GM23338 (cell line): Measurements from ENCODE around the gene CEACAM5.

Source experiments
- CTCF ChIP-seq, 2 experiments: fragments of 200-600 bp in 1 of 2; sonication (generic) in 1 of 2; conservative IDR thresholded peaks; 2 replicates each; pipeline versions ENCODE4 v1.5.1 to v1.6.1; 2016 to 2017; ENCODE audit warnings: antibody characterized with exemption in 2 of 2, low read depth in 2 of 2, mild to moderate bottlenecking in 2 of 2, moderate library complexity in 1 of 2
- EZH2 ChIP-seq: fragments of 200-600 bp; sonication (generic); IDR thresholded peaks from one replicate; pipeline ENCODE4 v1.8.0; 2017; ENCODE audit warnings: antibody characterized with exemption, mild to moderate bottlenecking, low read depth; ENCODE audit not compliant: unreplicated experiment
- EZH2phosphoT487 ChIP-seq: fragments of 200-600 bp; sonication (generic); IDR thresholded peaks from one replicate; pipeline ENCODE4 v1.8.1; 2018; ENCODE audit warnings: antibody characterized with exemption; ENCODE audit not compliant: unreplicated experiment
- JUNB ChIP-seq: IDR thresholded peaks from one replicate; pipeline ENCODE4 v1.6.1; 2016; ENCODE audit warnings: antibody characterized with exemption; ENCODE audit not compliant: unreplicated experiment
- ZNF331 ChIP-seq: fragments of 250-450 bp; sonication (Bioruptor Pico); IDR thresholded peaks from 2 replicates; pipeline ENCODE4 v1.5.0; 2020; ENCODE audit warnings: low read depth, mild to moderate bottlenecking, moderate library complexity

GRCh38 chr19:41668315-41668714, 40.1 kb upstream of the CEACAM5 start:
- no peak for TF ChIP-seq CTCF (conservative IDR thresholded peaks at IDR 0.05; ENCODE audit: low read depth in 2 of 2)
- TF ChIP-seq JUNB, result no peak
- TF ChIP-seq EZH2, result no peak
- TF ChIP-seq EZH2phosphoT487, result no peak
- TF ChIP-seq ZNF331 (CRISPR knock-in tag), result no peak
